Measurements from ENCODE around the gene CRTC2.

- TF ChIP-seq CTCF (conservative IDR thresholded peaks at IDR 0.05 in 1 of 2, IDR thresholded peaks at IDR 0.05 in 1 of 2; ENCODE audit: low read depth in 1 of 2, low read length in 2 of 2) (no peak), EZH2 (IDR thresholded peaks at IDR 0.05; ENCODE audit: low read length, missing control alignments) (no peak)
Observed at GRCh38 chr1:153944005-153944826, 14.2 kb downstream of the CRTC2 start.

Data from fibroblast of lung (primary cell).